Measurements from ENCODE around the gene VEGFA.

GRCh38 chr6:43803055-43803782 is 33.2 kb downstream of the VEGFA start:
- no peak for TF ChIP-seq POLR2AphosphoS5 (IDR thresholded peaks at IDR 0.05; ENCODE audit: low read depth, low read length)
- no peak for TF ChIP-seq POLR2A (IDR thresholded peaks at IDR 0.05; ENCODE audit: low read depth, low read length)
- TF ChIP-seq TAF1 (IDR thresholded peaks at IDR 0.05; ENCODE audit: borderline replicate concordance, low read depth, low read length) = no peak
